Upper lobe of left lung (tissue), 6 donors: Measurements from ENCODE around the gene FGL2. TPM values are rescaled to one million over a fixed set of nuclear protein-coding genes. Genes with fewer than 3 reads are reported as not detected.

ENCODE experiments used
- ATAC-seq, 2 donors: fragments of 200-7000 bp; cut with Tn5 transposase; one replicate each; pipeline ENCODE4 v1.9.1; 2022; ENCODE audit warnings: mild to moderate bottlenecking in 2 of 2, moderate library complexity in 2 of 2; ENCODE audit not compliant: low FRiP score in 2 of 2
- DNase-seq, 2 donors: peaks; one replicate each; pipeline ENCODE4 v3.0.0-alpha.2; 2019 to 2020
- H3K27ac ChIP-seq, 4 donors: fragments of 200-600 bp; sonication (generic); one replicate each; pipeline ENCODE4 v1.5.1; 2016 to 2019
- H3K27me3 ChIP-seq, 4 donors: fragments of 200-600 bp; sonication (generic); one replicate each; pipeline ENCODE4 v1.5.1; 2017 to 2019
- H3K36me3 ChIP-seq, 4 donors: fragments of 200-600 bp; sonication (generic); one replicate each; pipeline ENCODE4 v1.5.1; 2016 to 2019
- H3K4me1 ChIP-seq, 4 donors: fragments of 200-600 bp; sonication (generic); one replicate each; pipeline ENCODE4 v1.5.1; 2018 to 2019
- H3K4me3 ChIP-seq, 4 donors: fragments of 200-600 bp; sonication (generic); one replicate each; pipeline ENCODE4 v1.5.1; 2017 to 2019; ENCODE audit warnings: mild to moderate bottlenecking in 2 of 4, moderate library complexity in 1 of 4
- H3K9me3 ChIP-seq, 4 donors: fragments of 200-600 bp; sonication (generic); one replicate each; pipeline ENCODE4 v1.5.1; 2018 to 2019
- CTCF ChIP-seq, 6 experiments: fragments of 450-650 bp in 4 of 6; fragments of 200-600 bp in 2 of 6; sonication (generic) in 2 of 6; IDR thresholded peaks; one replicate each; pipeline ENCODE4 v1.5.1; 2016 to 2019; ENCODE audit warnings: antibody characterized with exemption in 6 of 6
- EP300 ChIP-seq, 4 donors: sonication (generic); formaldehyde crosslinking; IDR thresholded peaks; one replicate each; pipeline ENCODE4 v1.5.1; 2017; ENCODE audit warnings: antibody characterized with exemption in 4 of 4, control low read depth in 2 of 4
- POLR2A ChIP-seq, 4 donors: fragments of 450-650 bp; IDR thresholded peaks; one replicate each; pipeline ENCODE4 v1.5.1; 2016 to 2017; ENCODE audit warnings: antibody characterized with exemption in 4 of 4, mild to moderate bottlenecking in 2 of 4
- POLR2AphosphoS5 ChIP-seq, 2 donors: sonication (generic); formaldehyde crosslinking; IDR thresholded peaks; one replicate each; pipeline ENCODE4 v1.5.1; 2017; ENCODE audit warnings: antibody characterized with exemption in 2 of 2
- WGBS, 2 donors: methylation state at CpG; one replicate each; pipeline ENCODE4 v1.1.5; 2017 to 2018; 5-methylcytosine and 5-hydroxymethylcytosine counted together
- total RNA-seq, 6 donors: library from RNA; depleted of rRNA in 4 of 6; stranded (reverse); fragments of >200 nt in 4 of 6; gene quantifications; one replicate each; pipeline versions ENCODE4 v1.1.0 to v1.2.1, GENCODE V29; 2016 to 2021
- donor health status: DM: no; HTN: no; CAD: no; lungs with moderate emphysema.
- donor health status: DM: no; HTN: yes; CAD: no; lungs with severe emphysema.

FGL2 gene
- total RNA-seq = 10 to 100 TPM in 5 of 6 donors, 1 to 10 TPM in 1; 4.2 to 47.3 (median 19.0) TPM

GRCh38 chr7:77199013-77199966, at the start of gene FGL2:
FGL2 (minus strand) TSS chr7:77199819; CDS start chr7:77199793, 26 bp downstream.
- Histone ChIP-seq H3K4me3 (peak within 1 kb of the TSS in 3 of 4 donors; percentile 21 to 48 (median 44)), H3K27ac (peak within 1 kb of the TSS in 3 of 4 donors; percentile 39 to 82 (median 60)), H3K27me3 (no peaks in the 10 kb centered on the region), H3K9me3 (no peaks in the 10 kb centered on the region), H3K36me3 (no peaks in the 10 kb centered on the region), H3K4me1 (peaks cover 0 to 8% (median 0%) of the 10 kb centered on the region in 4 donors)
- DNase-seq (peak in 1 of 2 donors; percentile 70), ATAC-seq (peak; percentile 75 to 93)
- no peak for TF ChIP-seq EP300 (IDR thresholded peaks at IDR 0.05)
- peak; percentile 41 to 74 for TF ChIP-seq POLR2AphosphoS5 (IDR thresholded peaks at IDR 0.05)
- TF ChIP-seq CTCF (IDR thresholded peaks at IDR 0.05) = no peak
- TF ChIP-seq POLR2A (IDR thresholded peaks at IDR 0.05) = peak in 1 of 4 donors; percentile 61
- WGBS, 2 donors = 15 to 18% methylated on average over 15 of the region's 15 CpGs

- Histone ChIP-seq H3K9me3 (no peaks in the 10 kb centered on the region), H3K4me1 (peaks cover 0 to 13% (median 10%) of the 10 kb centered on the region in 4 donors), H3K36me3 (no peaks in the 10 kb centered on the region), H3K27ac (no peak overlapping the region), H3K4me3 (no peak overlapping the region), H3K27me3 (no peaks in the 10 kb centered on the region)
- TF ChIP-seq POLR2AphosphoS5 (IDR thresholded peaks at IDR 0.05) (no peak), CTCF (IDR thresholded peaks at IDR 0.05) (no peak), POLR2A (IDR thresholded peaks at IDR 0.05) (no peak), EP300 (IDR thresholded peaks at IDR 0.05) (no peak)
- no peak for DNase-seq
- no peak for ATAC-seq
- 78 to 80% methylated on average over 3 of the region's 3 CpGs for WGBS, 2 donors
These were observed 48.5 kb upstream of the FGL2 start for GRCh38 chr7:77248154-77248553.

- Histone ChIP-seq H3K27me3 (no peaks in the 10 kb centered on the region), H3K9me3 (no peaks in the 10 kb centered on the region), H3K4me3 (no peak overlapping the region), H3K4me1 (peaks cover 0 to 13% (median 10%) of the 10 kb centered on the region in 4 donors), H3K36me3 (no peaks in the 10 kb centered on the region), H3K27ac (no peak overlapping the region)
- DNase-seq (peak in 1 of 2 donors; percentile 63), ATAC-seq (peak; percentile 70 to 87)
- WGBS, 2 donors = 32 to 33% methylated on average over 3 of the region's 3 CpGs
- TF ChIP-seq POLR2AphosphoS5 (IDR thresholded peaks at IDR 0.05) = no peak
- TF ChIP-seq CTCF (IDR thresholded peaks at IDR 0.05) = peak; percentile 54 to 84 (median 72)
- no peak for TF ChIP-seq POLR2A (IDR thresholded peaks at IDR 0.05)
- no peak for TF ChIP-seq EP300 (IDR thresholded peaks at IDR 0.05)
These were observed 47.7 kb upstream of the FGL2 start for GRCh38 chr7:77247206-77247850.

- DNase-seq (no peak), ATAC-seq (no peak)
- Histone ChIP-seq H3K9me3 (no peaks in the 10 kb centered on the region), H3K27me3 (no peaks in the 10 kb centered on the region), H3K27ac (no peak overlapping the region), H3K4me1 (peaks cover 0 to 13% (median 10%) of the 10 kb centered on the region in 4 donors), H3K4me3 (no peak overlapping the region), H3K36me3 (no peaks in the 10 kb centered on the region)
- WGBS, 2 donors = 44 to 54% methylated on average over 5 of the region's 5 CpGs
- no peak for TF ChIP-seq POLR2A (IDR thresholded peaks at IDR 0.05)
- no peak for TF ChIP-seq EP300 (IDR thresholded peaks at IDR 0.05)
- no peak for TF ChIP-seq POLR2AphosphoS5 (IDR thresholded peaks at IDR 0.05)
- no peak for TF ChIP-seq CTCF (IDR thresholded peaks at IDR 0.05)
These were observed 46.5 kb upstream of the FGL2 start for GRCh38 chr7:77246026-77246640.
